Skeletal muscle tissue (tissue), 4 donors: ENCODE data around the gene CCNE1. TPM values are rescaled to one million over a fixed set of nuclear protein-coding genes. Genes with fewer than 3 reads are reported as not detected.
"Not testable (repeated sequence)": the region's sequence is repeated elsewhere in the genome, so short reads cannot be mapped to it uniquely, and the experiment has no call there.

Experiments used
- H3K27ac ChIP-seq: one replicate; pipeline ENCODE4 v1.7.0; 2013; ENCODE audit warnings: mild to moderate bottlenecking, low read depth, low read length, inconsistent platforms
- H3K27me3 ChIP-seq, 3 donors: one replicate each; pipeline ENCODE4 v1.7.0; 2013; ENCODE audit warnings: low read length in 3 of 3; ENCODE audit not compliant: control insufficient read depth in 3 of 3, insufficient read depth in 3 of 3
- H3K36me3 ChIP-seq, 3 donors: one replicate each; pipeline ENCODE4 v1.7.0; 2013; ENCODE audit warnings: low read length in 3 of 3; ENCODE audit not compliant: control insufficient read depth in 3 of 3, insufficient read depth in 3 of 3
- H3K4me1 ChIP-seq, 3 donors: one replicate each; pipeline ENCODE4 v1.7.0; 2013; ENCODE audit warnings: low read length in 3 of 3, mild to moderate bottlenecking in 3 of 3; ENCODE audit not compliant: control insufficient read depth in 3 of 3, insufficient read depth in 3 of 3
- H3K4me3 ChIP-seq, 3 donors: one replicate each; pipeline ENCODE4 v1.7.0; 2013; ENCODE audit warnings: low read length in 3 of 3
- H3K9ac ChIP-seq, 3 donors: one replicate each; pipeline ENCODE4 v1.7.0; 2013; ENCODE audit warnings: low read length in 3 of 3, mild to moderate bottlenecking in 3 of 3, moderate library complexity in 2 of 3, low read depth in 1 of 3
- H3K9me3 ChIP-seq, 3 donors: one replicate each; pipeline ENCODE4 v1.7.0; 2013; ENCODE audit warnings: low read length in 3 of 3; ENCODE audit not compliant: control insufficient read depth in 3 of 3
- total RNA-seq: library from RNA; depleted of rRNA; stranded (reverse); fragments of >200 nt; gene quantifications from one replicate; pipeline ENCODE4 v1.2.3, GENCODE V29; 2014
- donor health status: Osteomylitis.

The CCNE1 gene
- total RNA-seq, 1 donor from 2014 or later = 9.9 TPM

DNA sequence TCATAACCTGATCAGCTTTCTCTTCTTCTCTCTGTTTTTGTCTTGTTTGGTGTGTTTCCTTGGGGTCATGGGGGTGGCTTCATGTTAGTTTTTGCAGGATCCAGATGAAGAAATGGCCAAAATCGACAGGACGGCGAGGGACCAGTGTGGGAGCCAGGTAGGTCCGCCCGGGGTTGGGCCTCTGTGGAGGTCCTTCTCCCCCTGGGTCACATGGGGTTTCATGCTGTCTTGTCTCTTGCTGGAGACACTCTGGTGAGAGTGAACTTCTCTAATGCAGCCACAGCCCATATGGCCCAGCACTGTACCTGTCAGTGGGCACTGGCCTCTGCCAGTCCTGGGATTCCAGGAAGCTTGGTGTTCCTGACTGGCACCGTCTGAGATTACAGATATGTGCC, 1.1 kb downstream of the CCNE1 start:
- H3K9ac ChIP-seq = no peak overlapping the region
- H3K4me1 ChIP-seq = peaks cover 0 to 4% (median 2%) of the 10 kb centered on the region in 3 donors
- no peak overlapping the region for H3K27ac ChIP-seq
- no peaks in the 10 kb centered on the region for H3K27me3 ChIP-seq
- H3K36me3 ChIP-seq = no peaks in the 10 kb centered on the region
- no peaks in the 10 kb centered on the region for H3K9me3 ChIP-seq
- peak overlapping the region in 1 of 3 donors; percentile 40 for H3K4me3 ChIP-seq

DNA sequence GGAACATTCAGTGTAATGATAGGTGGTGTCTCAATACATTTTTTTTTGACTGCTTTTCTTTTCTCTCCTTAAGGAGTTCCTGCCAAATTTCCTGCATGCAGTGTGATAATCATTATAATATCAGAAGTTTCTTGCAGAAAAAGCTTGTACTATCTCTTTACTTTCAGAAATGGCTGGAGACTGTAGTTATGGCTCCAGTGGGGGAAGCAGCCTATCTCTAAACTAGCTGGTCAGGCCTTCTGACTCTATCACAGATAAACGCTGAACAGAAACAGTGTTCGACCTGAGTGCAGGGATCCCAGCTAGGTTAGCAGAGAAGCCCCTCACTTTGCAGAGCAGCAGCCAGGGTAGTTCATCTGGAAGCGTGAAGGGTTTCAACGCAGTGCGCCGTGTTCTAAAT, 1.9 kb downstream of the CCNE1 start:
- Histone ChIP-seq H3K4me3 (no peak overlapping the region), H3K36me3 (no peaks in the 10 kb centered on the region), H3K4me1 (peaks cover 0 to 4% (median 2%) of the 10 kb centered on the region in 3 donors), H3K9ac (no peak overlapping the region), H3K27ac (no peak overlapping the region), H3K27me3 (no peaks in the 10 kb centered on the region), H3K9me3 (no peaks in the 10 kb centered on the region)

DNA sequence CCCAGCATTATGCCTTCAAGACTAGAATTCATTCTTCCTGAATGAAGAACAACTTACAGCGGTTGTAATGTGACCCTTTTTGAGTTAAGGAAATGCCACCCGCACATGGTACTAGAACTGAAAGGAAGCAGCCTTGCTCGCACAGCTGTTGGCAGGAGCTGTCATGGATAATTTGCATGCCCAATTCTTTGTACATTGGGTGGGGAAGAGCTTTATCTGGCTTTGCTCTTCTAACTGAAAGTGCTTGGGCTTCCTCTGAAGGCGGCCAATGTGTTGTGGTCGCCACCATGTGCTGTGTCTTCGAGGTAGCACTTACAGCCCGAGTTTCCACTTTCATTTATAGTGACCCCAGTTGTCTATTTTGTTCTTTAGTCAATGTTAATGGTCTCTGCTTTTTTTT, 3.4 kb downstream of the CCNE1 start:
- H3K4me1 ChIP-seq = peaks cover 0 to 4% (median 2%) of the 10 kb centered on the region in 3 donors

DNA sequence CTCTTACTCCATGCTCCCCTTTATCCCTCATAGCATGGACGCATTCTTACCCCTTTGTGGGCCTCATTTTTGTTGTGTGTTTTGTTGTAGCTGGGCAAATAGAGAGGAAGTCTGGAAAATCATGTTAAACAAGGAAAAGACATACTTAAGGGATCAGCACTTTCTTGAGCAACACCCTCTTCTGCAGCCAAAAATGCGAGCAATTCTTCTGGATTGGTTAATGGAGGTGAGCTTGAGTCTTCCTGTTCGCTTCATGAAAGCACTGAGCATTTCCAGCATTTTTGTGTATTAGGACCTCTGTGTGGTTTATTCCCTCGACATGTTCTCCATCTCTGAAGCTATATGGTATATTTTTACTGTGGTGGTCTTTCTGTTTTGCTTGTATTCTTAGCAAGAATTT, 5.5 kb downstream of the CCNE1 start:
- peaks cover 0 to 2% (median 0%) of the 10 kb centered on the region in 3 donors for H3K4me1 ChIP-seq
- no peak overlapping the region for H3K27ac ChIP-seq
- no peak overlapping the region for H3K4me3 ChIP-seq
- H3K9ac ChIP-seq = no peak overlapping the region
- H3K9me3 ChIP-seq = no peaks in the 10 kb centered on the region
- no peaks in the 10 kb centered on the region for H3K27me3 ChIP-seq
- H3K36me3 ChIP-seq = no peaks in the 10 kb centered on the region

More for the DNA sequence above, 3.4 kb downstream of the CCNE1 start:
- no peaks in the 10 kb centered on the region for H3K9me3 ChIP-seq
- no peaks in the 10 kb centered on the region for H3K36me3 ChIP-seq
- no peaks in the 10 kb centered on the region for H3K27me3 ChIP-seq
- no peak overlapping the region for H3K4me3 ChIP-seq
- no peak overlapping the region for H3K27ac ChIP-seq
- H3K9ac ChIP-seq = no peak overlapping the region

DNA sequence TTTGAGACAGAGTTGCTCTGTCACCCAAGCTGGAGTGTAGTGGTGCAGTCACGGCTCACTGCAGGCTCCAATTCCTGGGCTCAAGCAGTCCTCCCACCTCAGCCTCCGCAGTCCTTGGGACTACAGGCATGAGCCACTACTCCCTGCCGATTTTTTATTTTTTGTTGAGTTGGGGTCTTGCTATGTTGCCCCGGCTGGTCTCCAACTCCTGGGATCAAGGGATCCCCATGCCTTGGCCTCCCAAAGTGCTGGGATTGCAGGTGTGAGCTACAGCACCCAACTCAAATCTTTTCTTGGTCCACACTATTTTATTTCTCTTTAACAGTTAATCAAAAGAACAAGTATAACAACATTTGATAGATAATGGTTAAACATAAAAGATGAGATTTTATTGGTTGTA, 7.5 kb downstream of the CCNE1 start:
- no peaks in the 10 kb centered on the region for H3K36me3 ChIP-seq
- H3K4me3 ChIP-seq = no peak overlapping the region
- H3K9ac ChIP-seq = no peak overlapping the region
- H3K4me1 ChIP-seq = no peaks in the 10 kb centered on the region
- no peaks in the 10 kb centered on the region for H3K27me3 ChIP-seq
- no peak overlapping the region for H3K27ac ChIP-seq
- no peaks in the 10 kb centered on the region for H3K9me3 ChIP-seq

DNA sequence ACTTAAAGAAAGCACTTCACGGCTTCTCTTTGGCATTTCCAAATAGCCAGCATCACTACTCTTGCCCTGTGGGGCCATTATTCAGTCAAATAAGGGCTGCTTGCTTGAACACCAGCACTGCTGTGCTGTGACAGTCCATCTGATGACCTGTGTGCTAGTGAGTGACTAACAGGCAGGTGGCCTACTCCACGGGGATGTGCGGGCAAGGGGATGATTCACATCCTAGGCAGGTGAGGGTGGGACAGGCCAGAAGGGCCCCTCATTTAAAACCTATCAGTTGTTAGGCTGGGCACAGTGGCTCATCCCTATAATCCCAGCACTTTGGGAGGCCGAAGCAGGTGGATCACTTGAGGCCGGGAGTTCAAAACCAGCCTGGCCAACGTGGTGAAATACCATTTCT, 8.2 kb downstream of the CCNE1 start:
- no peak overlapping the region for H3K9ac ChIP-seq
- no peaks in the 10 kb centered on the region for H3K27me3 ChIP-seq
- no peaks in the 10 kb centered on the region for H3K36me3 ChIP-seq
- no peak overlapping the region for H3K4me3 ChIP-seq
- H3K9me3 ChIP-seq = no peaks in the 10 kb centered on the region
- no peaks in the 10 kb centered on the region for H3K4me1 ChIP-seq
- H3K27ac ChIP-seq = no peak overlapping the region

DNA sequence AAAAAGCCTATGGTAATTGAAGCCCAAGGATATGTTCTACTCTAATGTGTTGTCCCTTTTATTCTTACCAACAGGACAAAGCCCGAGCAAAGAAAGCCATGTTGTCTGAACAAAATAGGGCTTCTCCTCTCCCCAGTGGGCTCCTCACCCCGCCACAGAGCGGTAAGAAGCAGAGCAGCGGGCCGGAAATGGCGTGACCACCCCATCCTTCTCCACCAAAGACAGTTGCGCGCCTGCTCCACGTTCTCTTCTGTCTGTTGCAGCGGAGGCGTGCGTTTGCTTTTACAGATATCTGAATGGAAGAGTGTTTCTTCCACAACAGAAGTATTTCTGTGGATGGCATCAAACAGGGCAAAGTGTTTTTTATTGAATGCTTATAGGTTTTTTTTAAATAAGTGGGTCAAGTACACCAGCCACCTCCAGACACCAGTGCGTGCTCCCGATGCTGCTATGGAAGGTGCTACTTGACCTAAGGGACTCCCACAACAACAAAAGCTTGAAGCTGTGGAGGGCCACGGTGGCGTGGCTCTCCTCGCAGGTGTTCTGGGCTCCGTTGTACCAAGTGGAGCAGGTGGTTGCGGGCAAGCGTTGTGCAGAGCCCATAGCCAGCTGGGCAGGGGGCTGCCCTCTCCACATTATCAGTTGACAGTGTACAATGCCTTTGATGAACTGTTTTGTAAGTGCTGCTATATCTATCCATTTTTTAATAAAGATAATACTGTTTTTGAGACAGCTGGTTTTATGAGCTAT, 12.0 kb downstream of the CCNE1 start:
- Histone ChIP-seq H3K4me1 (no peaks in the 10 kb centered on the region), H3K9ac (no peak overlapping the region), H3K27ac (no peak overlapping the region), H3K36me3 (no peaks in the 10 kb centered on the region), H3K9me3 (no peaks in the 10 kb centered on the region), H3K27me3 (no peaks in the 10 kb centered on the region), H3K4me3 (no peak overlapping the region)

DNA sequence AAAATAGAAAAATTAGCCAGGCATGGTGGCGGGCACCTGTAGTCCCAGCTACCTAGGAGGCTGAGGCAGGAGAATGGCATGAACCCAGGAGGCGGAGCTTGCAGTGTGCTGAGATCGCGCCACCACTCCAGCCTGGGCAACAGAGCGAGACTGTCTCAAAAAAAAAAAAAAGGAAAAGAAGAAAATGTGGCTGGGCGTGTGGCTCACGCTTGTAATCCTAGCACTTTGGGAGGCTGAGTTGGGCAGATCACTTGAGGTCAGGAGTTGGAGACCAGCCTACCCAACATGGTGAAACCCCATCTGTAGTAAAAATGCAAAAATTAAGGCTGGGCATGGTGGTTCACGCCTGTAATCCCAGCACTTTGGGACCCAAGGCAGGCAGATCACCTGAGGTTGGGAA, 13.5 kb downstream of the CCNE1 start:
- not testable (repeated sequence) for H3K4me1 ChIP-seq, H3K36me3 ChIP-seq, H3K9ac ChIP-seq, H3K27ac ChIP-seq, H3K4me3 ChIP-seq, H3K9me3 ChIP-seq, H3K27me3 ChIP-seq

DNA sequence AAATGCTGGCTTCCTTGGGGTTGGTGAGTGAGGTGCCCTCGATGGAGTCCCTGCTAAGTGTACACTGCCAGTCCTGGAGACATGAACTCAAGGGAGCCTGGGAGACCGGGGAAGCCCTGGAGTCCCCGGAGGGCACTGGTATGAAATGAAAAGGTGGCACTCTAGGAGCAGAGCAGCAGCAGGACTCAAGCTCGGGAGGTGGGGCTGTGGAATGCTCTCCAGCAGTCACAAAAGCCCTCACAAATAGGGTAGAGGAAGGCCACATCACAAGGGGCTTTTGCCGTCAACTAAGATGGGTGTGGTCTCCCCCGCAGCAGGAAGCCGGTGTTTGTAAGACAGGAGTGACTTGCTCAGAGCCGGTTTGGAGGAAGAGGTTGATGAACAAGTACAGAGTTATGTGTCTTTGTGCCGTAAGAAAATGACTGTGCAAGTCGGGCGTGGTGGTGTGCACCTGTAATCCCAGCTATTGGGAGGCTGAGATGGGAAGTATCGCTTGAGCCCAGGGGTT, 19.3 kb downstream of the CCNE1 start:
- no peak overlapping the region for H3K27ac ChIP-seq
- no peaks in the 10 kb centered on the region for H3K9me3 ChIP-seq
- no peaks in the 10 kb centered on the region for H3K36me3 ChIP-seq
- peaks cover 3 to 20% (median 4%) of the 10 kb centered on the region in 3 donors for H3K27me3 ChIP-seq
- no peak overlapping the region for H3K9ac ChIP-seq
- H3K4me1 ChIP-seq = no peaks in the 10 kb centered on the region
- no peak overlapping the region for H3K4me3 ChIP-seq

DNA sequence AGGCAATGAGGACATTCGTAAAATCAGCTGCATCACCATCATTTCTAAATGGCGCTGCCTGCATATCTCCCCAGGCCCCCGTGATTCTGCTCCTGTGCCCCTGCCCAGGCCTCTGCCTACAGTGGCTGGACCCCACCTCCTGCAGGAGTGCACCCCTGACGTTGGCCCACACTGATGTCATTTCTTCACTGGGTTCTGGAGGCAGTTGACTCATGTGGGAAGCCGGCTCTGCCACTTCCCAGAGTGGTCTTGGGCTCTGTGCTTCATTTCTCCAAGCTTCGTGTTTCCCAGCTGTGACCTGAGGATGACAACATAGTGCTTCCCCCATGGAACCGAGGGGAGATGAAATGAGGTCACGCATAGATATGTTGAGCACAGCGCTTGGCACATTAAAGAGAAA, 19.9 kb downstream of the CCNE1 start:
- H3K27ac ChIP-seq = no peak overlapping the region
- H3K36me3 ChIP-seq = no peaks in the 10 kb centered on the region
- H3K27me3 ChIP-seq = peaks cover 3 to 20% (median 4%) of the 10 kb centered on the region in 3 donors
- no peak overlapping the region for H3K4me3 ChIP-seq
- no peak overlapping the region for H3K9ac ChIP-seq
- H3K9me3 ChIP-seq = no peaks in the 10 kb centered on the region
- H3K4me1 ChIP-seq = no peaks in the 10 kb centered on the region
